Calu3 (cell line): ENCODE data around the gene CADM1. TPM values are rescaled to one million over a fixed set of nuclear protein-coding genes. Genes with fewer than 3 reads are reported as not detected.

Experiments
- BruUV-seq: library from RNA; stranded (reverse); fragments of 400-500 nt; replicated peaks from 2 replicates; lab custom pipeline; 2021; lab: Mats Ljungman, UMichigan
- CTCF ChIA-PET: fragments of 300-600 bp; sonication (Branson Sonifier 250); formaldehyde crosslinking; loops from one replicate; lab custom pipeline; 2022; ENCODE audit warnings: antibody characterized with exemption; lab: Charles Lee
- DNase-seq: peaks from one replicate; pipeline ENCODE4 v3.0.0; 2022
- H3K27ac Mint-ChIP-seq: one replicate; pipeline ENCODE4 v1.8.0; 2022; ENCODE audit warnings: mixed read lengths; ENCODE audit not compliant: unreplicated experiment
- H3K27me3 Mint-ChIP-seq: one replicate; pipeline ENCODE4 v1.8.0; 2022; ENCODE audit warnings: mixed read lengths; ENCODE audit not compliant: unreplicated experiment
- H3K36me3 Mint-ChIP-seq: one replicate; pipeline ENCODE4 v1.8.0; 2022; ENCODE audit warnings: mild to moderate bottlenecking, moderate library complexity, mixed read lengths; ENCODE audit not compliant: insufficient read depth, unreplicated experiment
- H3K4me1 Mint-ChIP-seq: one replicate; pipeline ENCODE4 v1.8.0; 2022; ENCODE audit warnings: mild to moderate bottlenecking, low read depth, mixed read lengths; ENCODE audit not compliant: unreplicated experiment
- H3K4me3 Mint-ChIP-seq: one replicate; pipeline ENCODE4 v1.8.0; 2022; ENCODE audit warnings: mild to moderate bottlenecking, low read depth, moderate library complexity, mixed read lengths; ENCODE audit not compliant: unreplicated experiment
- H3K9me3 Mint-ChIP-seq: one replicate; pipeline ENCODE4 v1.8.0; 2022; ENCODE audit warnings: low read depth, mixed read lengths; ENCODE audit not compliant: unreplicated experiment
- CTCF ChIP-seq: fragments of 200-600 bp; IDR thresholded peaks from one replicate; pipeline ENCODE4 v1.8.0; 2022; ENCODE audit warnings: antibody characterized with exemption; ENCODE audit not compliant: unreplicated experiment
- intact Hi-C: fragments of 100-400 bp; cut with micrococcal nuclease; formaldehyde crosslinking; loops from one replicate; pipeline ENCODE4 v1.10.0; 2022; ENCODE audit not compliant: unreplicated experiment
- total RNA-seq: library from RNA; stranded (reverse); gene quantifications from 2 replicates; pipeline ENCODE4 v1.2.3, GENCODE V29; 2022

Gene CADM1
- total RNA-seq, 1 experiment from 2014 or later: 0.68 TPM

DNA sequence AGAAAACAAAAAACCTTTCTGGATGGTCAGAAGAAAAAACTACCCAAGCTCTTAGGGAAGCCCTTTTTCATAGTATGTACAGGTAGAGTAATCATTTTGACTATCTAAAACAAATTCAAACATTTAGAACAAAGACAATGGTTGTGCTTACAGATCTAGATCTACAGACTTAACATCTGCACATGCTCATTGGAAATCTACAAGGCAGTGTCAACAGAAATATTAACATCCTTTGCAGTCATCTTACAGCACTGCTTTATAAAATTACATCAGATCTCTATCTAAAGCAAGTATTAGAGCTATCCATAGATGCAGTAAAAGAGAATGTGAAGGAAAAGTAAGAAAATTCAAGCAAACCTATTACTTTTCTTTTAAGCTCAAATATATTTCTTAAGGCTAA, 110.3 kb downstream of the CADM1 start:
- TF ChIP-seq CTCF: no peak
- no peak overlapping the region for H3K4me3 Mint-ChIP-seq
- H3K9me3 Mint-ChIP-seq: peaks cover 5% of the 10 kb centered on the region
- DNase-seq: no peak
- no peak overlapping the region for H3K27ac Mint-ChIP-seq
- CTCF ChIA-PET: no interaction called here
- intact Hi-C loops: no loop called here
- no peaks in the 10 kb centered on the region for H3K27me3 Mint-ChIP-seq
- no peaks in the 10 kb centered on the region for H3K36me3 Mint-ChIP-seq
- H3K4me1 Mint-ChIP-seq: no peaks in the 10 kb centered on the region
- no TSS peak for BruUV-seq

DNA sequence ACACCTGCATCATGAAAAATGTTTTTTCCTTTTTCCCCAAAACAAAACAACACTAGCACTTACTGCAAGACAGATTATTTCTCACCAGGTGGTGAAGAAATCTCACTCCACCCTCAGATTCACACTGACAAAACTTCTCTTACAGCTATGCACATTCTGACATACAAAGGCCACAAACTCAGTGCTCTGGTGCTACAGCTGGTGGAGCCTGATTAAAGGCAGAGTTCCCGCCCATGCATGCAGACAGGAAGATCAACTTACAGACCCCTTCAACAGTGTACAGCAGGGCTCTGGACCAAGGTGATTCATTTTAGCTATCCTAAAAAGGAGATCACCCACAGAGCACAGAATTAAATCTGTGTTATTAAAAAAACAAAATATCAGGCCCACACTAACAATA, 112.6 kb downstream of the CADM1 start:
- Mint-ChIP-seq H3K9me3 (peaks cover 5% of the 10 kb centered on the region), H3K4me3 (no peak overlapping the region), H3K4me1 (no peaks in the 10 kb centered on the region), H3K27ac (no peak overlapping the region), H3K36me3 (no peaks in the 10 kb centered on the region), H3K27me3 (no peaks in the 10 kb centered on the region)
- no peak for DNase-seq
- CTCF ChIA-PET: no interaction called here
- no peak for TF ChIP-seq CTCF
- no TSS peak for BruUV-seq
- intact Hi-C loops: no loop called here

- TF ChIP-seq CTCF: no peak
- Mint-ChIP-seq H3K4me1 (no peaks in the 10 kb centered on the region), H3K27ac (no peak overlapping the region), H3K4me3 (no peak overlapping the region), H3K27me3 (no peaks in the 10 kb centered on the region), H3K9me3 (peaks cover 5% of the 10 kb centered on the region), H3K36me3 (no peaks in the 10 kb centered on the region)
- CTCF ChIA-PET: no interaction called here
- intact Hi-C loops: no loop called here
- no peak for DNase-seq
- no TSS peak for BruUV-seq
Measured at GRCh38 chr11:115391160-115391559, 113.1 kb downstream of the CADM1 start.

DNA sequence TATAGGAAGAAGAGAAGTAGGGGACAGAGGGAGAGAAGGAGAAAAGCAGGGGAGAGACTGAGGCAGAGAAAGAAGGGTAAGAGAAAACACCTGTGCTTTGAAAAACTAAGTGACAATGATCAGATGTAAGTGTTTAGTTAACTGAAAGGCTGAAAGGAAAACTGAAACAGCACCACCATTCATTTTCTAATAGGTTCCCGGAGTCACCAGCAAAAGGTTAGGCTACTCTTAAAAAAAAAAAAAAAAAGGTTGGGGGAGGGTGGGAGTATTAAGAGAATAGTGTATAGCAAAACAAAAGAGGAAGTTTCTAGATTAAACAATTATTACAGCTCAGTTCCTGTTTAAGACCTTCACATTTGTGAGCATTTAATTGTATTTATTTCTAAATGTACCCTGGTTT, 113.8 kb downstream of the CADM1 start:
- no peak for DNase-seq
- CTCF ChIA-PET: no interaction called here
- intact Hi-C loops: no loop called here
- BruUV-seq: no TSS peak
- no peak for TF ChIP-seq CTCF
- no peaks in the 10 kb centered on the region for H3K4me1 Mint-ChIP-seq
- no peaks in the 10 kb centered on the region for H3K27me3 Mint-ChIP-seq
- no peaks in the 10 kb centered on the region for H3K36me3 Mint-ChIP-seq
- H3K27ac Mint-ChIP-seq: no peak overlapping the region
- no peak overlapping the region for H3K4me3 Mint-ChIP-seq
- peaks cover 2% of the 10 kb centered on the region for H3K9me3 Mint-ChIP-seq
